Esophagus muscularis mucosa (tissue), 4 donors: ENCODE measurements around the gene PRELID1. TPM values are rescaled to one million over a fixed set of nuclear protein-coding genes. Genes with fewer than 3 reads are reported as not detected.

ENCODE experiments used
- DNase-seq: peaks from one replicate; pipeline ENCODE4 v3.0.0-alpha.2; 2017; ENCODE audit errors: extremely low spot score
- H3K27ac ChIP-seq, 4 donors: fragments of 200-600 bp; sonication (generic); replicated peaks in 1 of 4; 1 replicate in 3 of 4; 2 replicates in 1 of 4; pipeline ENCODE4 v1.5.1; 2016 to 2019; ENCODE audit warnings: mild to moderate bottlenecking in 1 of 4
- H3K27me3 ChIP-seq, 4 donors: fragments of 200-600 bp; sonication (generic); one replicate each; pipeline versions ENCODE4 v1.5.1 to v1.6.0; 2016 to 2019
- H3K36me3 ChIP-seq, 4 donors: fragments of 200-600 bp; sonication (generic); one replicate each; pipeline ENCODE4 v1.5.1; 2016 to 2019
- H3K4me1 ChIP-seq, 4 donors: fragments of 200-600 bp; sonication (generic); one replicate each; pipeline ENCODE4 v1.5.1; 2016 to 2019
- H3K4me3 ChIP-seq, 4 donors: fragments of 200-600 bp; sonication (generic); 1 replicate in 2 of 4; 2 replicates in 2 of 4; pipeline ENCODE4 v1.5.1; 2016 to 2019; ENCODE audit warnings: mild to moderate bottlenecking in 4 of 4, moderate library complexity in 1 of 4
- H3K9me3 ChIP-seq, 4 donors: fragments of 200-600 bp; sonication (generic); 1 replicate in 3 of 4; 2 replicates in 1 of 4; pipeline ENCODE4 v1.5.1; 2016 to 2019
- EP300 ChIP-seq: sonication (generic); formaldehyde crosslinking; IDR thresholded peaks from one replicate; pipeline ENCODE4 v1.6.1; 2017; ENCODE audit warnings: antibody characterized with exemption
- POLR2A ChIP-seq: fragments of 450-650 bp; IDR thresholded peaks from one replicate; pipeline ENCODE4 v1.6.1; 2017; ENCODE audit warnings: antibody characterized with exemption, moderate library complexity, mild to moderate bottlenecking, low read depth
- POLR2AphosphoS5 ChIP-seq, 2 donors: sonication (generic); formaldehyde crosslinking; IDR thresholded peaks; one replicate each; pipeline ENCODE4 v1.6.1; 2017; ENCODE audit warnings: antibody characterized with exemption in 2 of 2
- WGBS: methylation state at CpG from one replicate; pipeline ENCODE4 v1.1.5; 2018; 5-methylcytosine and 5-hydroxymethylcytosine counted together
- intact Hi-C: fragments of 100-400 bp; cut with DNase I; formaldehyde crosslinking; loops from one replicate; pipeline ENCODE4 v1.15.1; 2023
- total RNA-seq, 4 donors: library from RNA; depleted of rRNA; stranded (reverse); fragments of >200 nt; gene quantifications; one replicate each; pipeline versions ENCODE4 v1.1.0 to v1.2.1, GENCODE V29; 2016
- TF ChIP-seq, protein P1 (sequence below), 3 experiments: fragments of 200-600 bp in 2 of 3; fragments of 450-650 bp in 1 of 3; sonication (generic) in 2 of 3; IDR thresholded peaks; one replicate each; pipeline ENCODE4 v1.5.1; 2017 to 2019; ENCODE audit warnings: antibody characterized with exemption in 3 of 3, mild to moderate bottlenecking in 2 of 3, moderate library complexity in 1 of 3

PRELID1 gene
- total RNA-seq, 4 donors from 2014 or later = 80.6 to 93.6 (median 88.2) TPM

DNA sequence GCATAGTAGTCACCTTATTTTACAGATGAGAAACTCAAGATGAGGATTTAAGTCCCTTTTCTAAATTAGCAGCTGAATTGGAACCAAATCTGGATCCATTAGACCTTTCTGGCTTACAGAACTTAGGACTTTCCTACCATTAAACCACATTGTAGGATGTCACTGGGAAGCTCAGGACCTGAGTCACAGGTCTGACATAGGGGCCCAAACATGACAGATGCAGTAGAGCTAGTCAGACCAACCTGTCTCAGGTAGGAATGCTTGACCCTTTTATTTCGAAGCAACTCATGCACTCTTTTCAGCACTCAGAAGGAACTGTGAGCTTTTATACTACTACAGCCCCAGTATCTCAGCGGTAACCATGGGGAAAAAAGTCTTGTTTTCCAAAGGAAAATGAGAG is 2.6 kb upstream of the PRELID1 start:
- intact Hi-C loops = loop anchor here (10.0 kb wide), 1 partner anchor 186 kb away; no protein-coding TSS in a partner anchor
- H3K36me3 ChIP-seq = peaks cover 0 to 22% (median 18%) of the 10 kb centered on the region in 4 donors
- 96% methylated on average over 2 of the region's 2 CpGs for WGBS
- no peak for TF ChIP-seq EP300
- TF ChIP-seq, protein P1, sequence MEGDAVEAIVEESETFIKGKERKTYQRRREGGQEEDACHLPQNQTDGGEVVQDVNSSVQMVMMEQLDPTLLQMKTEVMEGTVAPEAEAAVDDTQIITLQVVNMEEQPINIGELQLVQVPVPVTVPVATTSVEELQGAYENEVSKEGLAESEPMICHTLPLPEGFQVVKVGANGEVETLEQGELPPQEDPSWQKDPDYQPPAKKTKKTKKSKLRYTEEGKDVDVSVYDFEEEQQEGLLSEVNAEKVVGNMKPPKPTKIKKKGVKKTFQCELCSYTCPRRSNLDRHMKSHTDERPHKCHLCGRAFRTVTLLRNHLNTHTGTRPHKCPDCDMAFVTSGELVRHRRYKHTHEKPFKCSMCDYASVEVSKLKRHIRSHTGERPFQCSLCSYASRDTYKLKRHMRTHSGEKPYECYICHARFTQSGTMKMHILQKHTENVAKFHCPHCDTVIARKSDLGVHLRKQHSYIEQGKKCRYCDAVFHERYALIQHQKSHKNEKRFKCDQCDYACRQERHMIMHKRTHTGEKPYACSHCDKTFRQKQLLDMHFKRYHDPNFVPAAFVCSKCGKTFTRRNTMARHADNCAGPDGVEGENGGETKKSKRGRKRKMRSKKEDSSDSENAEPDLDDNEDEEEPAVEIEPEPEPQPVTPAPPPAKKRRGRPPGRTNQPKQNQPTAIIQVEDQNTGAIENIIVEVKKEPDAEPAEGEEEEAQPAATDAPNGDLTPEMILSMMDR (IDR thresholded peaks at IDR 0.05) = no peak
- TF ChIP-seq POLR2A = no peak
- H3K4me3 ChIP-seq = no peak overlapping the region
- H3K9me3 ChIP-seq = no peaks in the 10 kb centered on the region
- H3K27ac ChIP-seq = peak overlapping the region; percentile 62 to 90 (median 78)
- H3K4me1 ChIP-seq = peaks cover 57 to 67% (median 64%) of the 10 kb centered on the region in 4 donors
- no peaks in the 10 kb centered on the region for H3K27me3 ChIP-seq
- DNase-seq = no peak

DNA sequence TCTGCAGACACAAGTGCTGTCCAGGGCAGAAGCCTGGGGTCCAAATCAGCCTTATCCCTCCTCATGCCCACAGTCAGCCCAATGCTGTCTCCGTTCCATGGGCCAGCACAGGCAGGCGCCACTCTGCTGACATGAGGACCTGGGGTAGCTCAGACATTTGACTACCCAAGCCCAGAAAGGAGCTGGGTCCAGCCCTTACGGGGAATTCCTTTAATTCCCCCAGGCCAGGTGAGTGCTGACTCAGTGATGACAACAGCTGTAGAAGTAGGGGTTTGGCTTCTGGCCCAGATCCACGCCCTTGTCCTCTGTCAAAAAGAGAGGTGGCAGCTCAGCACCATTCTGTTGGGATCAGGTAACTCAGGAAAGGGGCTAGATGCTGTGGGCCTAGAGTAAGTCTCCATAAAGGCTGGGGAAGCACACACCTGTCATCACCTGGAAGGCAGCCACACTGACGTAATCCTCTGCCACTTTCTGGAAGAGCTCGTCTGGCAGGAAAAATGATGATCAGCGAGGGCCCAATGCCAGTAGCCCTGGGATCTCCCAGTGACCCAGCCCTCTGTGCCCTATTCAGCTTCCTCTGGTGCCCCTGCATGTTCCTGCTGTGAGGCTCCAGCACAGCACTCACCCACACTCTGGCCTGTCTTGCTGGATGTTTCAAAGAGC is 2.0 kb upstream of the PRELID1 start:
- H3K4me3 ChIP-seq = peak overlapping the region in 1 of 4 donors; percentile 76
- TF ChIP-seq, protein P1 (IDR thresholded peaks at IDR 0.05) = no peak
- TF ChIP-seq EP300 (no peak), POLR2AphosphoS5 (IDR thresholded peaks at IDR 0.05) (no peak), POLR2A (no peak)
- WGBS = 53% methylated on average over 5 of the region's 7 CpGs
- no peak for DNase-seq
- H3K27ac ChIP-seq = peak overlapping the region; percentile 52 to 90 (median 75)
- peaks cover 55 to 63% (median 59%) of the 10 kb centered on the region in 4 donors for H3K4me1 ChIP-seq
- peaks cover 1 to 22% (median 20%) of the 10 kb centered on the region in 4 donors for H3K36me3 ChIP-seq
- no peaks in the 10 kb centered on the region for H3K27me3 ChIP-seq
- intact Hi-C loops = loop anchor here (10.0 kb wide), 1 partner anchor 187 kb away; no protein-coding TSS in a partner anchor
- H3K9me3 ChIP-seq = no peaks in the 10 kb centered on the region

DNA sequence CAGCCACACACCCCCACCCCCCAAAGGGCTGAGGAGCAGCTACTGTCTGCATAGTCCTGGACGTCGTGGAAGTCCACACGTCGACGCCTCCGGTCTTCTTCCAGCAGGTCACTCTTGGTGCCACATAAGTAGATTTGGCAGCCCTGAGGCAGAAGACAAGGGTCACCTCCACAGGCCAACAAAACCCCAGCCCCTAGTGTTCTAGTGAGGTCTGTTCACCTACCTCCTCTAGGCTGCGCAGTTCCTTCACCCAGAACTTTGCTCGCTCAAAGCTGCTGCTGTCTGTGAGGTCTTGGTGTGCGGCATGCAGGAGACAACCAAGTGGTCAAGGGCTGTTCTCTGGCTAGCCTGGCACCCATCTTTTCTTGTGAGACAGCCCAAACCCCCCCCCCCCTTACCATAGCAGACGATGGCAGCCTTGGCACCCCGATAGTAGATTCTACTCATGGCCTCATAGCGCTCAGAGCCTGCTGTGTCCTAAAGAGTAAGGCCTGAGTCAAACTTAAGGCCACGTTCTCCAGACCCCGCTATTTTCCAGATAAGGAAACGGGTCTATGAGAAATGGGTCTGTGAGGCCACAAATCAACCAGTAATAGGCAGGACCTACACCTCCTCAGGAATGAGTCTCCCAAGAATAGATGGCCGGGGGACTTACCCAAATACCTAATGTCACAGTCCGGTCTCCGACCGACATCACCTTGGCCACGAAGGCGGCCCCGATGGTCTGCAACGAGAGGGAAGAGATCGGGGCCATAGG is 1.1 kb upstream of the PRELID1 start:
- no peaks in the 10 kb centered on the region for H3K27me3 ChIP-seq
- TF ChIP-seq POLR2A = no peak
- TF ChIP-seq EP300 = no peak
- H3K36me3 ChIP-seq = peaks cover 8 to 29% (median 27%) of the 10 kb centered on the region in 4 donors
- intact Hi-C loops = loop anchor here (10.0 kb wide), 1 partner anchor 188 kb away; no protein-coding TSS in a partner anchor
- WGBS = 17% methylated on average over 15 of the region's 24 CpGs
- H3K27ac ChIP-seq = peak overlapping the region; percentile 78 to 90 (median 84)
- DNase-seq = no peak
- peaks cover 48 to 63% (median 59%) of the 10 kb centered on the region in 4 donors for H3K4me1 ChIP-seq
- H3K9me3 ChIP-seq = no peaks in the 10 kb centered on the region
- peak overlapping the region; percentile 76 to 99 (median 90) for H3K4me3 ChIP-seq

DNA sequence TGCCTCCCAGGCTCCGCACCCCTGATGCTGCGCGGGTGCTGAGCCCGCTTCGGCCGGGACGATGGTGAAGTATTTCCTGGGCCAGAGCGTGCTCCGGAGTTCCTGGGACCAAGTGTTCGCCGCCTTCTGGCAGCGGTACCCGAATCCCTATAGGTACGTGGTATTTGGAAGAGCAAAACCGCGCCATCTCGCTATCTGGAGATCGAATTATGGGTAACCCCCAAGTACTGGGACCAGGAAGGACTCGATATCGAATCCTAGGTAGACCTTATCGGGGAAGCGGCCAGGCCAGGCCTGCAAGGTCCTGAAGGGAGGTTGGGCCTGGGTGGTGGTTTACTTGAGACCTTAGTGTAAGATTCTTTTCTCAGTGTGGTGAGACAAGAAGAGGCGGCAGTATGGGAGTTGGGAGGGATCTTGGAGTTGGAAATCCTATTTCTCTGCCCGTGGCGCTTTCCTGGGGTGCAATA is 359 bp downstream of the PRELID1 start:
- Histone ChIP-seq H3K27ac (peak overlapping the region; percentile 78 to 90 (median 84)), H3K4me1 (peaks cover 48 to 67% (median 59%) of the 10 kb centered on the region in 4 donors), H3K9me3 (no peaks in the 10 kb centered on the region), H3K4me3 (peak overlapping the region; percentile 76 to 99 (median 90)), H3K27me3 (no peaks in the 10 kb centered on the region), H3K36me3 (peaks cover 8 to 34% (median 31%) of the 10 kb centered on the region in 4 donors)
- no peak for DNase-seq
- no peak for TF ChIP-seq POLR2AphosphoS5 (IDR thresholded peaks at IDR 0.05)
- TF ChIP-seq EP300 = no peak
- TF ChIP-seq, protein P1 (IDR thresholded peaks at IDR 0.05) = no peak
- no peak for TF ChIP-seq POLR2A
- intact Hi-C loops = loop anchor here (10.0 kb wide), 1 partner anchor 189 kb away; no protein-coding TSS in a partner anchor
- WGBS = 1% methylated on average over 24 of the region's 25 CpGs
